Transverse colon (tissue), 4 donors: ENCODE measurements around the gene RHO. TPM values are rescaled to one million over a fixed set of nuclear protein-coding genes. Genes with fewer than 3 reads are reported as not detected.
"Not testable (repeated sequence)": the region's sequence is repeated elsewhere in the genome, so short reads cannot be mapped to it uniquely, and the experiment has no call there.

Experiments
- DNase-seq: peaks from one replicate; pipeline ENCODE4 v3.0.0-alpha.2; 2019
- H3K27ac ChIP-seq, 4 donors: fragments of 200-600 bp; sonication (generic); 2 replicates each; pipeline ENCODE4 v1.5.1; 2016 to 2018; ENCODE audit warnings: inconsistent platforms in 4 of 4
- H3K27me3 ChIP-seq: fragments of 200-600 bp; sonication (generic); 2 replicates; pipeline ENCODE4 v1.5.1; 2017; ENCODE audit warnings: inconsistent platforms
- H3K36me3 ChIP-seq, 4 donors: fragments of 200-600 bp; sonication (generic); 2 replicates each; pipeline ENCODE4 v1.5.1; 2017 to 2019; ENCODE audit warnings: inconsistent platforms in 4 of 4
- H3K4me1 ChIP-seq, 4 donors: fragments of 200-600 bp; sonication (generic); 2 replicates each; pipeline ENCODE4 v1.5.1; 2017 to 2020; ENCODE audit warnings: inconsistent platforms in 4 of 4
- H3K4me3 ChIP-seq, 4 donors: fragments of 200-600 bp; sonication (generic); 1 replicate in 1 of 4; 2 replicates in 3 of 4; pipeline versions ENCODE4 v1.5.1 to v1.6.1; 2017 to 2019; ENCODE audit warnings: inconsistent platforms in 4 of 4
- H3K9me3 ChIP-seq, 2 donors: fragments of 200-600 bp; sonication (generic); 2 replicates each; pipeline ENCODE4 v1.5.1; 2017 to 2019; ENCODE audit warnings: inconsistent platforms in 2 of 2
- EP300 ChIP-seq: sonication (generic); formaldehyde crosslinking; IDR thresholded peaks from one replicate; pipeline ENCODE4 v1.6.1; 2017; ENCODE audit warnings: antibody characterized with exemption, low read depth
- POLR2A ChIP-seq: fragments of 450-650 bp; IDR thresholded peaks from one replicate; pipeline ENCODE4 v1.6.1; 2016; ENCODE audit warnings: antibody characterized with exemption, mild to moderate bottlenecking, moderate library complexity
- POLR2AphosphoS5 ChIP-seq, 3 donors: sonication (generic); formaldehyde crosslinking; IDR thresholded peaks; one replicate each; pipeline ENCODE4 v1.6.1; 2016; ENCODE audit warnings: antibody characterized with exemption in 3 of 3
- WGBS, 2 donors: methylation state at CpG; one replicate each; pipeline ENCODE4 v1.1.5; 2018; ENCODE audit warnings: low coverage in 1 of 2; 5-methylcytosine and 5-hydroxymethylcytosine counted together
- in situ Hi-C, 4 donors: fragments of 200-750 bp; cut with MboI; loops; one replicate each; pipeline versions ENCODE4 v1.15.0 to v1.15.1; 2017; ENCODE audit warnings: low sequenced_read_pairs in 3 of 4, low pct_ligation_motif_present in 1 of 4, low pct_unique_long_range_greater_than_20kb in 1 of 4
- intact Hi-C: fragments of 100-400 bp; cut with DNase I; formaldehyde crosslinking; loops from one replicate; pipeline ENCODE4 v1.15.1; 2023; ENCODE audit warnings: low total_unique reads
- total RNA-seq, 4 donors: library from RNA; depleted of rRNA; stranded (reverse); fragments of >200 nt; gene quantifications; one replicate each; pipeline ENCODE4 v1.1.0, GENCODE V29; 2016
- TF ChIP-seq, protein P1 (sequence below), 5 experiments: fragments of 200-600 bp in 3 of 5; fragments of 450-650 bp in 2 of 5; sonication (generic) in 3 of 5; IDR thresholded peaks; 1 replicate in 2 of 5; 2 replicates in 3 of 5; pipeline ENCODE4 v1.5.1; 2016 to 2017; ENCODE audit warnings: antibody characterized with exemption in 5 of 5, inconsistent platforms in 3 of 5, mild to moderate bottlenecking in 2 of 5, moderate library complexity in 1 of 5

The RHO gene
- total RNA-seq, 4 donors from 2014 or later, result not detected

- in situ Hi-C loops (no loop called here), intact Hi-C loops (no loop called here)
- WGBS, 2 donors, result 82% methylated on average over 6 of the region's 6 CpGs; no CpG with 5 or more reads in 1 of the 2 donors
Measured at GRCh38 chr3:129514563-129514962, 13.9 kb upstream of the RHO start.

DNA sequence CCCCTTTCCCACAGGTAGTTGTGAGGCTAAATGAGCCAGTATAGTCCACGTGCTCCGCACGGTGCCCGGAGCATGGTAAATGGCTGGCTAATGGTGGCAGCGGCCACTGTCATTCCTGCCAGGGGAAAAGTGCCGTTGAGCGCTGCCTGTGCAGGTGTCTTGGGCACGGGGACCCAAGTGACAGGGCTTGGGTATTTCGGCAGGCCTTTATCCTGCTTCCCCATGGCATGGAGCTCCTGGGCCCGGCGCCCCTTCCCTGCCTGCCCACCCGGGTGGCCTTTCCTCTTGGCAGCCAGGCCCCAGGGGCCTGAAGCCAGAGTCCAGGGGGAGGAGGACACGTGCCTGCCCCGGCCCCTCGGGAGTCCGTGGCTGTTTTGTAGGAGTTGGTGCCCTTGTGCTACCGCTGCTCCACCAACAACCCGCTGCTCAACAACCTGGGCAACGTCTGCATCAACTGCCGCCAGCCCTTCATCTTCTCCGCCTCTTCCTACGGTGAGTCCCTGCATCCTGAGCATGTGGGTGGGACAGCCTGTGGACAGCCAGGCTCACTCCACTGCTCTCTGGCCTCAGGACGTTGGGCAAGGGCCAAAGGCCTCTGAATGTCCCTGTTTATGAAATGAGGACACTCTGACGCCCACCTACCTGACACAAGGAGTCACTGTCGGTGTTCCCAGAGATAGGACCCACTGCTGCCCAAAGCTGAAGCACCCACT lies 13.2 kb upstream of the RHO start:
- H3K4me1 ChIP-seq, H3K4me3 ChIP-seq, H3K36me3 ChIP-seq, H3K27me3 ChIP-seq, H3K9me3 ChIP-seq, H3K27ac ChIP-seq, intact Hi-C loops, in situ Hi-C loops, DNase-seq: not testable (repeated sequence)
- WGBS, 2 donors, result 95% methylated on average over 15 of the region's 25 CpGs; no CpG with 5 or more reads in 1 of the 2 donors

More at GRCh38 chr3:129514563-129514962, 13.9 kb upstream of the RHO start:
- TF ChIP-seq POLR2A, result no peak
- TF ChIP-seq, protein P1, sequence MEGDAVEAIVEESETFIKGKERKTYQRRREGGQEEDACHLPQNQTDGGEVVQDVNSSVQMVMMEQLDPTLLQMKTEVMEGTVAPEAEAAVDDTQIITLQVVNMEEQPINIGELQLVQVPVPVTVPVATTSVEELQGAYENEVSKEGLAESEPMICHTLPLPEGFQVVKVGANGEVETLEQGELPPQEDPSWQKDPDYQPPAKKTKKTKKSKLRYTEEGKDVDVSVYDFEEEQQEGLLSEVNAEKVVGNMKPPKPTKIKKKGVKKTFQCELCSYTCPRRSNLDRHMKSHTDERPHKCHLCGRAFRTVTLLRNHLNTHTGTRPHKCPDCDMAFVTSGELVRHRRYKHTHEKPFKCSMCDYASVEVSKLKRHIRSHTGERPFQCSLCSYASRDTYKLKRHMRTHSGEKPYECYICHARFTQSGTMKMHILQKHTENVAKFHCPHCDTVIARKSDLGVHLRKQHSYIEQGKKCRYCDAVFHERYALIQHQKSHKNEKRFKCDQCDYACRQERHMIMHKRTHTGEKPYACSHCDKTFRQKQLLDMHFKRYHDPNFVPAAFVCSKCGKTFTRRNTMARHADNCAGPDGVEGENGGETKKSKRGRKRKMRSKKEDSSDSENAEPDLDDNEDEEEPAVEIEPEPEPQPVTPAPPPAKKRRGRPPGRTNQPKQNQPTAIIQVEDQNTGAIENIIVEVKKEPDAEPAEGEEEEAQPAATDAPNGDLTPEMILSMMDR (IDR thresholded peaks at IDR 0.05), result no peak
- no peak for TF ChIP-seq POLR2AphosphoS5 (IDR thresholded peaks at IDR 0.05)
- TF ChIP-seq EP300, result no peak
- H3K27me3 ChIP-seq, result no peaks in the 10 kb centered on the region
- no peak overlapping the region for H3K27ac ChIP-seq
- no peak for DNase-seq
- no peaks in the 10 kb centered on the region for H3K4me1 ChIP-seq
- no peaks in the 10 kb centered on the region for H3K9me3 ChIP-seq
- no peak overlapping the region for H3K4me3 ChIP-seq
- H3K36me3 ChIP-seq, result no peaks in the 10 kb centered on the region

DNA sequence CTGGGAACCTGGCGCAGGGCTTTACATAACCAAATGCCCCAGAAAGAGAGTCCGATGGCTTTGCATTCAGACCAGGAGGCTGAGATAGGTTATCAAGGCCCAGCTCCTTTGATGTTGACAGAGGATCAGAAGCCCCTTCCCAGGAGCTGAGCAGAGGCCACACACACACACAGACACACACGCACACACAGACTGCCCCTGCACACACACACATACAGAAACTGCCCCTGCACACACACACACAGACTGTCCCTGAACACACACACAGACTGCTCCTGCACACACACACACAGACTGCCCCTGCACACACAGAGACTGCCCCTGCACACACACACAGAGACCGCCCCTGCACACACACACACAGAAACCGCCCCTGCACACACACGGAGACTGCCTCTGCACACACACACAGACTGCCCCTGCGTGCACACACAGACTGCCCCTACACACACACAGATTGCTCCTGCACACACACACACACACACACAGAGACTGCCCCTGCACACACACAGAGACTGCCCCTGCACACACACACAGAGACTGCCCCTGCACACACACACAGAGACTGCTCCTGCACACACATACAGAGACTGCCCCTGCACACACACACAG lies 12.5 kb upstream of the RHO start:
- H3K4me1 ChIP-seq, H3K36me3 ChIP-seq, H3K27me3 ChIP-seq, DNase-seq, intact Hi-C loops, H3K27ac ChIP-seq, in situ Hi-C loops, H3K9me3 ChIP-seq, H3K4me3 ChIP-seq: not testable (repeated sequence)
- 94% methylated on average over 7 of the region's 7 CpGs; no CpG with 5 or more reads in 1 of the 2 donors for WGBS, 2 donors

DNA sequence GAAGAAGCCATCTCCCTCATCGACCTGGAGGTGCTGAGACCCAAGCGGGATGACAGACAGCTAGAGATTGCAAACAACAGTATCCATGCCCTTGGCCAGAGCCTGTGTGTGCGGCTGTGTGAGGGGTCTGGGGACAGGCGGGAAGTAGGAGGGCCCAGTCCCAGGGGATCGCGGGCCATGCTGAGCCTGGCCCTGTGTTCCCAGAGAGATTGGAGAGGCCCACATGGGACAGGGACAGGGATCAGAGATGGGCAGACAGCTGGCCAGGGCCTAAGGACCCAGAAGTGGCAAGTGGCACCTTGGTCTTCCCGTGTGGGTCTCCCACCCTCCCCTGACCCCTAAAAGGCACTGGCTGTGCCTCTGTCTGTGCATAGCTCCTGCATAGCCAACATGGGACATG lies 10.9 kb upstream of the RHO start:
- no peak overlapping the region for H3K4me3 ChIP-seq
- H3K36me3 ChIP-seq, result no peaks in the 10 kb centered on the region
- TF ChIP-seq POLR2A, result no peak
- no peak for TF ChIP-seq POLR2AphosphoS5 (IDR thresholded peaks at IDR 0.05)
- TF ChIP-seq EP300, result no peak
- TF ChIP-seq, protein P1 (IDR thresholded peaks at IDR 0.05), result no peak
- H3K27me3 ChIP-seq, result no peaks in the 10 kb centered on the region
- no peaks in the 10 kb centered on the region for H3K9me3 ChIP-seq
- WGBS, 2 donors, result 87% methylated on average over 7 of the region's 7 CpGs; no CpG with 5 or more reads in 1 of the 2 donors
- intact Hi-C loops, result no loop called here
- H3K27ac ChIP-seq, result no peak overlapping the region
- H3K4me1 ChIP-seq, result no peaks in the 10 kb centered on the region
- in situ Hi-C loops, result no loop called here
- no peak for DNase-seq

DNA sequence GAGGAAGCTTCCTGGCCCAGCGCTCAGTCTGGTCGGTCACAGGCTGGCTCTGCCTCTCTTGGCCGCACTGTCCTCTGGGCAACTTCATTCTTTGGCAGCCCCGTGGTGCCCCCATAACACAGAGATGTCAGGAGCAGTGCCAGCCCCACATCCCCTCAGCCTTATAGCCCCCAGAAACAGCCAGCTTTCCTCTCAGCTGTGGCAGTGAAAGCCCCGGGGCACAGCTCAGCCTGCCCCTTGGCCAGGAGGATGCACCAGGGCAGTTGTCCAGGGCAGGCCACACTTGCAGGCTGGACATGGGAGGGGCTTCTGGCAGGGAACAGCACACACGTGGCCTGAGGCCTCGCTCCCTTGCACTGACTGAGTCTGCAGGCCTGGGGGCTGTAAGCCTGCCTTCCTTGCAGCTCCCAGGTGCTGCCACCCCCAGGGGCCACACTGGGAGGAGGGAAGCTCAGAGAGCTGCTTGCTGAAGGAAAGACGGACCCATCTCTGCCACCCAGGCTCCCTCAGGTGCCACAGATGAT lies 10.3 kb upstream of the RHO start:
- Histone ChIP-seq H3K27me3 (no peaks in the 10 kb centered on the region), H3K27ac (no peak overlapping the region), H3K4me3 (no peak overlapping the region), H3K36me3 (no peaks in the 10 kb centered on the region), H3K4me1 (no peaks in the 10 kb centered on the region), H3K9me3 (no peaks in the 10 kb centered on the region)
- DNase-seq, result no peak
- intact Hi-C loops, result no loop called here
- in situ Hi-C loops, result no loop called here
- 90% methylated on average over 7 of the region's 8 CpGs; no CpG with 5 or more reads in 1 of the 2 donors for WGBS, 2 donors
- TF ChIP-seq POLR2A (no peak), POLR2AphosphoS5 (IDR thresholded peaks at IDR 0.05) (no peak), EP300 (no peak)
- TF ChIP-seq, protein P1 (IDR thresholded peaks at IDR 0.05), result no peak
